Measurements from ENCODE around the gene SLAMF1. TPM values are rescaled to one million over a fixed set of nuclear protein-coding genes. Genes with fewer than 3 reads are reported as not detected.

Gene SLAMF1
- total RNA-seq, 2 donors from 2014 or later, result 1.8 to 2.3 TPM

GRCh38 chr1:160647329-160647720 lies 481 bp upstream of the SLAMF1 start:
- Histone ChIP-seq H3K27ac (no peak overlapping the region), H3K4me3 (no peak overlapping the region), H3K36me3 (no peaks in the 10 kb centered on the region), H3K4me1 (ENCODE audit: control insufficient read depth in 1 of 2, low read depth in 2 of 2) (no peaks in the 10 kb centered on the region), H3K9me3 (no peaks in the 10 kb centered on the region), H3K27me3 (replicated peaks; ENCODE audit: insufficient read depth) (no peaks in the 10 kb centered on the region)
- TF ChIP-seq, protein P1, sequence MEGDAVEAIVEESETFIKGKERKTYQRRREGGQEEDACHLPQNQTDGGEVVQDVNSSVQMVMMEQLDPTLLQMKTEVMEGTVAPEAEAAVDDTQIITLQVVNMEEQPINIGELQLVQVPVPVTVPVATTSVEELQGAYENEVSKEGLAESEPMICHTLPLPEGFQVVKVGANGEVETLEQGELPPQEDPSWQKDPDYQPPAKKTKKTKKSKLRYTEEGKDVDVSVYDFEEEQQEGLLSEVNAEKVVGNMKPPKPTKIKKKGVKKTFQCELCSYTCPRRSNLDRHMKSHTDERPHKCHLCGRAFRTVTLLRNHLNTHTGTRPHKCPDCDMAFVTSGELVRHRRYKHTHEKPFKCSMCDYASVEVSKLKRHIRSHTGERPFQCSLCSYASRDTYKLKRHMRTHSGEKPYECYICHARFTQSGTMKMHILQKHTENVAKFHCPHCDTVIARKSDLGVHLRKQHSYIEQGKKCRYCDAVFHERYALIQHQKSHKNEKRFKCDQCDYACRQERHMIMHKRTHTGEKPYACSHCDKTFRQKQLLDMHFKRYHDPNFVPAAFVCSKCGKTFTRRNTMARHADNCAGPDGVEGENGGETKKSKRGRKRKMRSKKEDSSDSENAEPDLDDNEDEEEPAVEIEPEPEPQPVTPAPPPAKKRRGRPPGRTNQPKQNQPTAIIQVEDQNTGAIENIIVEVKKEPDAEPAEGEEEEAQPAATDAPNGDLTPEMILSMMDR (IDR thresholded peaks at IDR 0.05), result no peak
- DNase-seq (ENCODE audit: low spot score) (no peak), ATAC-seq (ENCODE audit: insufficient number of reproducible peaks, low FRiP score, low read depth) (no peak)

DNA sequence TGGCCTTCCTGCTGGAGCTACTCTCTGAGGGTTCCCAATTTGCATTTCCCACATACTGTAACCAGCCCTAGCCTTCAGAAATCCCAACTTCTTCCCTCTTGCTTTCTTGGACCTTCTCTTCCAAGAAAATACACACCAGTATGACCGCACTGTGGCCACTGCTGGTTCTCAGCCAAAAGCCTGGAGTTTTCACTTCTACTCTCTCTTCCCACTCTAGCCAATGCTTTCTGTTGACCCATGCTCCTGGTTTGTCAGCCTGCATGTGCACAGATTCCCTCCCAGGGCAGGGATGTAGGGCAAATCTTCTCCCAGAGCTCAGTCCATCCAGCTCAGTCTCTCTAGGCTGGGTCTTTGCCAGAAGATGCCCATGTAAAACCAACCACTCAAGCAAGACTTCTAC lies 664 bp downstream of the SLAMF1 start:
- no peaks in the 10 kb centered on the region for H3K27me3 ChIP-seq (replicated peaks; ENCODE audit: insufficient read depth)
- no peak for DNase-seq (ENCODE audit: low spot score)
- H3K4me1 ChIP-seq (ENCODE audit: control insufficient read depth in 1 of 2, low read depth in 2 of 2), result no peaks in the 10 kb centered on the region
- peak overlapping the region; percentile 36 for H3K4me3 ChIP-seq
- H3K27ac ChIP-seq, result no peak overlapping the region
- TF ChIP-seq, protein P1 (IDR thresholded peaks at IDR 0.05), result no peak
- ATAC-seq (ENCODE audit: insufficient number of reproducible peaks, low FRiP score, low read depth), result no peak
- no peaks in the 10 kb centered on the region for H3K36me3 ChIP-seq
- no peaks in the 10 kb centered on the region for H3K9me3 ChIP-seq

- Histone ChIP-seq H3K4me3 (peak overlapping the region; percentile 5), H3K27me3 (replicated peaks; ENCODE audit: insufficient read depth) (no peaks in the 10 kb centered on the region), H3K4me1 (ENCODE audit: control insufficient read depth in 1 of 2, low read depth in 2 of 2) (no peaks in the 10 kb centered on the region), H3K36me3 (no peaks in the 10 kb centered on the region), H3K9me3 (no peaks in the 10 kb centered on the region), H3K27ac (no peak overlapping the region)
- ATAC-seq (ENCODE audit: insufficient number of reproducible peaks, low FRiP score, low read depth) (no peak), DNase-seq (ENCODE audit: low spot score) (no peak)
- TF ChIP-seq, protein P1 (IDR thresholded peaks at IDR 0.05), result no peak
Observed at GRCh38 chr1:160645386-160646130, 1.3 kb downstream of the SLAMF1 start.

GRCh38 chr1:160644399-160644798 lies 2.4 kb downstream of the SLAMF1 start:
- H3K4me1 ChIP-seq (ENCODE audit: control insufficient read depth in 1 of 2, low read depth in 2 of 2), result no peaks in the 10 kb centered on the region
- H3K4me3 ChIP-seq, result no peak overlapping the region
- no peaks in the 10 kb centered on the region for H3K27me3 ChIP-seq (replicated peaks; ENCODE audit: insufficient read depth)
- no peaks in the 10 kb centered on the region for H3K36me3 ChIP-seq
- no peak overlapping the region for H3K27ac ChIP-seq
- TF ChIP-seq, protein P1 (IDR thresholded peaks at IDR 0.05), result no peak
- H3K9me3 ChIP-seq, result no peaks in the 10 kb centered on the region
- no peak for ATAC-seq (ENCODE audit: insufficient number of reproducible peaks, low FRiP score, low read depth)
- no peak for DNase-seq (ENCODE audit: low spot score)

GRCh38 chr1:160643138-160643537 lies 3.7 kb downstream of the SLAMF1 start:
- Histone ChIP-seq H3K36me3 (no peaks in the 10 kb centered on the region), H3K4me3 (no peak overlapping the region), H3K4me1 (ENCODE audit: control insufficient read depth in 1 of 2, low read depth in 2 of 2) (no peaks in the 10 kb centered on the region), H3K27ac (no peak overlapping the region), H3K27me3 (replicated peaks; ENCODE audit: insufficient read depth) (no peaks in the 10 kb centered on the region), H3K9me3 (no peaks in the 10 kb centered on the region)
- DNase-seq (ENCODE audit: low spot score) (no peak), ATAC-seq (ENCODE audit: insufficient number of reproducible peaks, low FRiP score, low read depth) (no peak)
- TF ChIP-seq, protein P1 (IDR thresholded peaks at IDR 0.05), result no peak

Data from thoracic aorta (tissue), 2 donors.